Stomach (tissue), 4 donors: ENCODE results near the gene LRRC8B.

Source experiments
- CTCF ChIP-seq, 7 experiments: fragments of 450-650 bp in 4 of 7; fragments of 200-600 bp in 3 of 7; sonication (generic) in 3 of 7; IDR thresholded peaks; one replicate each; pipeline ENCODE4 v1.5.1; 2016 to 2019; ENCODE audit warnings: antibody characterized with exemption in 7 of 7, control low read depth in 2 of 7, mild to moderate bottlenecking in 1 of 7
- EP300 ChIP-seq: sonication (generic); formaldehyde crosslinking; IDR thresholded peaks from one replicate; pipeline ENCODE4 v1.6.1; 2017; ENCODE audit warnings: antibody characterized with exemption
- POLR2A ChIP-seq, 4 donors: fragments of 450-650 bp; IDR thresholded peaks; one replicate each; pipeline ENCODE4 v1.6.1; 2016; ENCODE audit warnings: antibody characterized with exemption in 4 of 4, control low read depth in 2 of 4, mild to moderate bottlenecking in 1 of 4, moderate library complexity in 1 of 4
- POLR2AphosphoS5 ChIP-seq, 3 donors: sonication (generic); formaldehyde crosslinking; IDR thresholded peaks; one replicate each; pipeline ENCODE4 v1.6.1; 2016; ENCODE audit warnings: antibody characterized with exemption in 3 of 3

- TF ChIP-seq EP300, result no peak
- no peak for TF ChIP-seq CTCF (IDR thresholded peaks at IDR 0.05)
- TF ChIP-seq POLR2AphosphoS5 (IDR thresholded peaks at IDR 0.05), result no peak
- TF ChIP-seq POLR2A (IDR thresholded peaks at IDR 0.05), result no peak
These were observed 74.7 kb downstream of the LRRC8B start for GRCh38 chr1:89599332-89599630.
